C4-2B (cell line): ENCODE measurements around the gene IL6.

Source experiments
- ZFX ChIP-seq: fragments of 450-650 bp; IDR thresholded peaks from 2 replicates; pipeline ENCODE4 v1.6.1; 2017
- TF ChIP-seq, protein P1 (sequence below): fragments of 450-650 bp; conservative IDR thresholded peaks from 2 replicates; pipeline ENCODE4 v1.5.1; 2017; ENCODE audit warnings: mild to moderate bottlenecking

GRCh38 chr7:22698767-22699166 is 28.2 kb upstream of the IL6 start:
- TF ChIP-seq, protein P1, sequence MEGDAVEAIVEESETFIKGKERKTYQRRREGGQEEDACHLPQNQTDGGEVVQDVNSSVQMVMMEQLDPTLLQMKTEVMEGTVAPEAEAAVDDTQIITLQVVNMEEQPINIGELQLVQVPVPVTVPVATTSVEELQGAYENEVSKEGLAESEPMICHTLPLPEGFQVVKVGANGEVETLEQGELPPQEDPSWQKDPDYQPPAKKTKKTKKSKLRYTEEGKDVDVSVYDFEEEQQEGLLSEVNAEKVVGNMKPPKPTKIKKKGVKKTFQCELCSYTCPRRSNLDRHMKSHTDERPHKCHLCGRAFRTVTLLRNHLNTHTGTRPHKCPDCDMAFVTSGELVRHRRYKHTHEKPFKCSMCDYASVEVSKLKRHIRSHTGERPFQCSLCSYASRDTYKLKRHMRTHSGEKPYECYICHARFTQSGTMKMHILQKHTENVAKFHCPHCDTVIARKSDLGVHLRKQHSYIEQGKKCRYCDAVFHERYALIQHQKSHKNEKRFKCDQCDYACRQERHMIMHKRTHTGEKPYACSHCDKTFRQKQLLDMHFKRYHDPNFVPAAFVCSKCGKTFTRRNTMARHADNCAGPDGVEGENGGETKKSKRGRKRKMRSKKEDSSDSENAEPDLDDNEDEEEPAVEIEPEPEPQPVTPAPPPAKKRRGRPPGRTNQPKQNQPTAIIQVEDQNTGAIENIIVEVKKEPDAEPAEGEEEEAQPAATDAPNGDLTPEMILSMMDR = no peak
- no peak for TF ChIP-seq ZFX
